ENCODE data around the gene ESYT1. TPM values are rescaled to one million over a fixed set of nuclear protein-coding genes. Genes with fewer than 3 reads are reported as not detected.

Gene ESYT1
- total and polyA plus RNA-seq, 9 of the 15 experiments (the other 6 are each of a cell fraction or from before 2014, with no cell fraction given), result 132 to 420 (median 164) TPM

DNA sequence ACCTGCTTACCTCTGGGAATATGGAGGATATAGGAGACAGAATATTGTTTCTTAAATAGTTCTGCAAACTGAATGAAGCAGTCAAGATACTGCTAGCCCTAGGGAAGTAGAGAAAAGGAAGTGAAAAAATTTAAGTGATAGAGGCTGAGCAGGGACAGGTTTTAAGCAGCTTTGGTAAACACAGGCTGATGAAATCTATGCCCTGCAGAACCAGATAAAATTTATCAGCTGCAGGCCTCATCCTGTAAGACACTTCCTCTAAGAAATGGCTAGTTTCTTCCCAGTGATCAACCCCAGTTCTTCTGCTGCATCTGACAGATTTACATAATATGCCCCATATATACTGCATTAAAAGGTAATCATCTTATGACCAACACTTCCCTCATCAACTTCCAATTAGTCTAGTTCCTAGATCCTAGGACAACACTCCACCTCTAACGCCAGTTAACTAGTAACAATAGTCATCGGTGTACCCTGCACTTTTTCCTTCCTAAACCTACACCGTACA is 1.3 kb upstream of the ESYT1 start (continued):
- TF ChIP-seq, protein P1, sequence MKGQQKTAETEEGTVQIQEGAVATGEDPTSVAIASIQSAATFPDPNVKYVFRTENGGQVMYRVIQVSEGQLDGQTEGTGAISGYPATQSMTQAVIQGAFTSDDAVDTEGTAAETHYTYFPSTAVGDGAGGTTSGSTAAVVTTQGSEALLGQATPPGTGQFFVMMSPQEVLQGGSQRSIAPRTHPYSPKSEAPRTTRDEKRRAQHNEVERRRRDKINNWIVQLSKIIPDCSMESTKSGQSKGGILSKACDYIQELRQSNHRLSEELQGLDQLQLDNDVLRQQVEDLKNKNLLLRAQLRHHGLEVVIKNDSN (CRISPR knock-in tag; IDR thresholded peaks at IDR 0.05), result no peak
- TF ChIP-seq, protein P2, sequence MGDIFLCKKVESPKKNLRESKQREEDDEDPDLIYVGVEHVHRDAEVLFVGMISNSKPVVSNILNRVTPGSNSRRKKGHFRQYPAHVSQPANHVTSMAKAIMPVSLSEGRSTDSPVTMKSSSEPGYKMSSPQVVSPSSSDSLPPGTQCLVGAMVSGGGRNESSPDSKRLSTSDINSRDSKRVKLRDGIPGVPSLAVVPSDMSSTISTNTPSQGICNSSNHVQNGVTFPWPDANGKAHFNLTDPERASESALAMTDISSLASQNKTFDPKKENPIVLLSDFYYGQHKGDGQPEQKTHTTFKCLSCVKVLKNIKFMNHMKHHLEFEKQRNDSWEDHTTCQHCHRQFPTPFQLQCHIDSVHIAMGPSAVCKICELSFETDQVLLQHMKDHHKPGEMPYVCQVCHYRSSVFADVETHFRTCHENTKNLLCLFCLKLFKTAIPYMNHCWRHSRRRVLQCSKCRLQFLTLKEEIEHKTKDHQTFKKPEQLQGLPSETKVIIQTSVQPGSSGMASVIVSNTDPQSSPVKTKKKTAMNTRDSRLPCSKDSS (IDR thresholded peaks at IDR 0.05; ENCODE audit: low read depth, partially characterized antibody), result no peak
- no peak for TF ChIP-seq HDAC6 (IDR thresholded peaks at IDR 0.05; ENCODE audit: low read depth, low read length)
- no peak for TF ChIP-seq NR2C1 (IDR thresholded peaks at IDR 0.05)
- peak; percentile 13; the same call in 1 of the 2 replicates for TF ChIP-seq NR2C1 (tag; IDR thresholded peaks at IDR 0.05)
- TF ChIP-seq HDGF (IDR thresholded peaks at IDR 0.05), result no peak
- no peak; a peak in 1 of 4 replicates for TF ChIP-seq RAD21 (CRISPR knock-in tag; conservative IDR thresholded peaks at IDR 0.05 in 1 of 2, IDR thresholded peaks at IDR 0.05 in 1 of 2)
- TF ChIP-seq TAL1 (IDR thresholded peaks at IDR 0.05), result peak; percentile 95
- TF ChIP-seq, protein P3, sequence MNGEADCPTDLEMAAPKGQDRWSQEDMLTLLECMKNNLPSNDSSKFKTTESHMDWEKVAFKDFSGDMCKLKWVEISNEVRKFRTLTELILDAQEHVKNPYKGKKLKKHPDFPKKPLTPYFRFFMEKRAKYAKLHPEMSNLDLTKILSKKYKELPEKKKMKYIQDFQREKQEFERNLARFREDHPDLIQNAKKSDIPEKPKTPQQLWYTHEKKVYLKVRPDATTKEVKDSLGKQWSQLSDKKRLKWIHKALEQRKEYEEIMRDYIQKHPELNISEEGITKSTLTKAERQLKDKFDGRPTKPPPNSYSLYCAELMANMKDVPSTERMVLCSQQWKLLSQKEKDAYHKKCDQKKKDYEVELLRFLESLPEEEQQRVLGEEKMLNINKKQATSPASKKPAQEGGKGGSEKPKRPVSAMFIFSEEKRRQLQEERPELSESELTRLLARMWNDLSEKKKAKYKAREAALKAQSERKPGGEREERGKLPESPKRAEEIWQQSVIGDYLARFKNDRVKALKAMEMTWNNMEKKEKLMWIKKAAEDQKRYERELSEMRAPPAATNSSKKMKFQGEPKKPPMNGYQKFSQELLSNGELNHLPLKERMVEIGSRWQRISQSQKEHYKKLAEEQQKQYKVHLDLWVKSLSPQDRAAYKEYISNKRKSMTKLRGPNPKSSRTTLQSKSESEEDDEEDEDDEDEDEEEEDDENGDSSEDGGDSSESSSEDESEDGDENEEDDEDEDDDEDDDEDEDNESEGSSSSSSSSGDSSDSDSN (IDR thresholded peaks at IDR 0.05; ENCODE audit: borderline replicate concordance in 1 of 2, low read depth in 2 of 2, low read length in 2 of 2), result no peak
- no peak for TF ChIP-seq SIRT6 (IDR thresholded peaks at IDR 0.05; ENCODE audit: low read depth, low read length)
- no peak for TF ChIP-seq C11orf30 (IDR thresholded peaks at IDR 0.05; ENCODE audit: low read depth)
- TF ChIP-seq NFE2 (IDR thresholded peaks at IDR 0.05; ENCODE audit: low read depth), result 0 out of 2 replicates have a peak, but pooled peaks have one; percentile 16
- TF ChIP-seq SUPT5H (IDR thresholded peaks at IDR 0.05), result no peak; the same call in 1 of the 2 replicates
- TF ChIP-seq TCFL5 (CRISPR knock-in tag; conservative IDR thresholded peaks at IDR 0.05), result no peak
- TF ChIP-seq, protein P4, sequence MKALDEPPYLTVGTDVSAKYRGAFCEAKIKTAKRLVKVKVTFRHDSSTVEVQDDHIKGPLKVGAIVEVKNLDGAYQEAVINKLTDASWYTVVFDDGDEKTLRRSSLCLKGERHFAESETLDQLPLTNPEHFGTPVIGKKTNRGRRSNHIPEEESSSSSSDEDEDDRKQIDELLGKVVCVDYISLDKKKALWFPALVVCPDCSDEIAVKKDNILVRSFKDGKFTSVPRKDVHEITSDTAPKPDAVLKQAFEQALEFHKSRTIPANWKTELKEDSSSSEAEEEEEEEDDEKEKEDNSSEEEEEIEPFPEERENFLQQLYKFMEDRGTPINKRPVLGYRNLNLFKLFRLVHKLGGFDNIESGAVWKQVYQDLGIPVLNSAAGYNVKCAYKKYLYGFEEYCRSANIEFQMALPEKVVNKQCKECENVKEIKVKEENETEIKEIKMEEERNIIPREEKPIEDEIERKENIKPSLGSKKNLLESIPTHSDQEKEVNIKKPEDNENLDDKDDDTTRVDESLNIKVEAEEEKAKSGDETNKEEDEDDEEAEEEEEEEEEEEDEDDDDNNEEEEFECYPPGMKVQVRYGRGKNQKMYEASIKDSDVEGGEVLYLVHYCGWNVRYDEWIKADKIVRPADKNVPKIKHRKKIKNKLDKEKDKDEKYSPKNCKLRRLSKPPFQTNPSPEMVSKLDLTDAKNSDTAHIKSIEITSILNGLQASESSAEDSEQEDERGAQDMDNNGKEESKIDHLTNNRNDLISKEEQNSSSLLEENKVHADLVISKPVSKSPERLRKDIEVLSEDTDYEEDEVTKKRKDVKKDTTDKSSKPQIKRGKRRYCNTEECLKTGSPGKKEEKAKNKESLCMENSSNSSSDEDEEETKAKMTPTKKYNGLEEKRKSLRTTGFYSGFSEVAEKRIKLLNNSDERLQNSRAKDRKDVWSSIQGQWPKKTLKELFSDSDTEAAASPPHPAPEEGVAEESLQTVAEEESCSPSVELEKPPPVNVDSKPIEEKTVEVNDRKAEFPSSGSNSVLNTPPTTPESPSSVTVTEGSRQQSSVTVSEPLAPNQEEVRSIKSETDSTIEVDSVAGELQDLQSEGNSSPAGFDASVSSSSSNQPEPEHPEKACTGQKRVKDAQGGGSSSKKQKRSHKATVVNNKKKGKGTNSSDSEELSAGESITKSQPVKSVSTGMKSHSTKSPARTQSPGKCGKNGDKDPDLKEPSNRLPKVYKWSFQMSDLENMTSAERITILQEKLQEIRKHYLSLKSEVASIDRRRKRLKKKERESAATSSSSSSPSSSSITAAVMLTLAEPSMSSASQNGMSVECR (CRISPR knock-in tag; IDR thresholded peaks at IDR 0.05), result 0 out of 2 replicates have a peak, but pooled peaks have one; percentile 47
- no peak for TF ChIP-seq CBX8 (IDR thresholded peaks at IDR 0.05; ENCODE audit: borderline replicate concordance, extremely low read depth, low read depth, low read length, poor library complexity, severe bottlenecking)
- TF ChIP-seq, protein P5, sequence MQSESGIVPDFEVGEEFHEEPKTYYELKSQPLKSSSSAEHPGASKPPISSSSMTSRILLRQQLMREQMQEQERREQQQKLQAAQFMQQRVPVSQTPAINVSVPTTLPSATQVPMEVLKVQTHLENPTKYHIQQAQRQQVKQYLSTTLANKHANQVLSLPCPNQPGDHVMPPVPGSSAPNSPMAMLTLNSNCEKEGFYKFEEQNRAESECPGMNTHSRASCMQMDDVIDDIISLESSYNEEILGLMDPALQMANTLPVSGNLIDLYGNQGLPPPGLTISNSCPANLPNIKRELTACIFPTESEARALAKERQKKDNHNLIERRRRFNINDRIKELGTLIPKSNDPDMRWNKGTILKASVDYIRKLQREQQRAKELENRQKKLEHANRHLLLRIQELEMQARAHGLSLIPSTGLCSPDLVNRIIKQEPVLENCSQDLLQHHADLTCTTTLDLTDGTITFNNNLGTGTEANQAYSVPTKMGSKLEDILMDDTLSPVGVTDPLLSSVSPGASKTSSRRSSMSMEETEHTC (IDR thresholded peaks at IDR 0.05), result no peak

Measured in K562 (cell line).